HepG2 (cell line): ENCODE measurements around the gene EMILIN1. TPM values are rescaled to one million over a fixed set of nuclear protein-coding genes. Genes with fewer than 3 reads are reported as not detected.

ENCODE experiments used
- ASH2L ChIP-seq: fragments of 300-600, 200-600 bp; sonication (generic); IDR thresholded peaks from 2 replicates; pipeline ENCODE4 v1.7.0; 2017; ENCODE audit warnings: low read depth, mild to moderate bottlenecking, moderate library complexity, mixed read lengths, low read length; ENCODE audit not compliant: insufficient read length
- ATF4 ChIP-seq, 2 experiments: fragments of 450-650 bp in 1 of 2; sonication (generic) in 1 of 2; formaldehyde crosslinking; IDR thresholded peaks; 2 replicates each; pipeline versions ENCODE4 v1.5.0 to v1.8.0; 2020 to 2022; ENCODE audit warnings: mild to moderate bottlenecking in 1 of 2, missing genetic modification reagents in 1 of 2
- CBFB ChIP-seq: sonication (generic); formaldehyde crosslinking; IDR thresholded peaks from 2 replicates; pipeline ENCODE4 v1.4.0; 2020; ENCODE audit warnings: missing genetic modification reagents
- DPF2 ChIP-seq: sonication (generic); formaldehyde crosslinking; IDR thresholded peaks from 2 replicates; pipeline ENCODE4 v1.4.0; 2020; ENCODE audit warnings: mild to moderate bottlenecking, low read depth, missing genetic modification reagents, borderline replicate concordance
- GATAD2A ChIP-seq: IDR thresholded peaks from 2 replicates; pipeline ENCODE4 v1.6.1; 2016
- GTF2F1 ChIP-seq: fragments of 150-350 bp; IDR thresholded peaks from 2 replicates; pipeline ENCODE4 v1.6.1; 2014; ENCODE audit warnings: low read length
- HIVEP1 ChIP-seq: sonication (generic); formaldehyde crosslinking; IDR thresholded peaks from 2 replicates; pipeline ENCODE4 v1.4.0; 2020; ENCODE audit warnings: mild to moderate bottlenecking, missing genetic modification reagents
- HMG20A ChIP-seq: IDR thresholded peaks from 2 replicates; pipeline ENCODE4 v1.6.1; 2016; ENCODE audit warnings: borderline replicate concordance
- HOXA5 ChIP-seq: sonication (generic); formaldehyde crosslinking; IDR thresholded peaks from 2 replicates; pipeline ENCODE4 v1.4.0; 2020; ENCODE audit warnings: missing genetic modification reagents
- KDM4B ChIP-seq: sonication (generic); formaldehyde crosslinking; IDR thresholded peaks from 2 replicates; pipeline ENCODE4 v1.4.0; 2020; ENCODE audit warnings: missing genetic modification reagents
- NFYC ChIP-seq: IDR thresholded peaks from 2 replicates; pipeline ENCODE4 v1.6.1; 2016; ENCODE audit warnings: missing genetic modification reagents, missing compliant biosample characterization
- NR2C2 ChIP-seq: sonication (generic); formaldehyde crosslinking; IDR thresholded peaks from 2 replicates; pipeline ENCODE4 v1.4.0; 2020; ENCODE audit warnings: missing genetic modification reagents, mild to moderate bottlenecking, moderate library complexity, borderline replicate concordance
- NR2F6 ChIP-seq, 2 experiments: IDR thresholded peaks; 2 replicates each; pipeline ENCODE4 v1.6.1; 2016; ENCODE audit warnings: antibody characterized with exemption in 1 of 2, mild to moderate bottlenecking in 1 of 2
- PRPF4 ChIP-seq: fragments of 200-400 bp; formaldehyde crosslinking; IDR thresholded peaks from 2 replicates; pipeline ENCODE4 v1.6.1; 2016; ENCODE audit warnings: low read length, low read depth; ENCODE audit not compliant: poor library complexity, severe bottlenecking
- RCOR2 ChIP-seq: IDR thresholded peaks from 2 replicates; pipeline ENCODE4 v1.6.1; 2016; ENCODE audit warnings: missing biosample characterization, missing genetic modification reagents
- REPIN1 ChIP-seq: sonication (generic); formaldehyde crosslinking; IDR thresholded peaks from 2 replicates; pipeline ENCODE4 v1.8.0; 2022; ENCODE audit warnings: missing genetic modification reagents, low read depth, mild to moderate bottlenecking, borderline replicate concordance
- SOX6 ChIP-seq, 2 experiments: fragments of 450-650 bp in 1 of 2; sonication (generic) in 1 of 2; formaldehyde crosslinking in 1 of 2; IDR thresholded peaks; 2 replicates each; pipeline versions ENCODE4 v1.4.0 to v1.6.1; 2017 to 2020; ENCODE audit warnings: antibody characterized with exemption in 1 of 2, mild to moderate bottlenecking in 1 of 2, missing genetic modification reagents in 1 of 2
- ZNF337 ChIP-seq: sonication (generic); formaldehyde crosslinking; IDR thresholded peaks from 2 replicates; pipeline ENCODE4 v1.5.1; 2020; ENCODE audit warnings: missing genetic modification reagents, low read depth, mild to moderate bottlenecking, borderline replicate concordance
- ZNF33B ChIP-seq: sonication (generic); formaldehyde crosslinking; IDR thresholded peaks from 2 replicates; pipeline ENCODE4 v1.5.1; 2020; ENCODE audit warnings: mild to moderate bottlenecking, missing genetic modification reagents
- ZNF513 ChIP-seq: sonication (generic); formaldehyde crosslinking; conservative IDR thresholded peaks from 2 replicates; pipeline ENCODE4 v1.5.0; 2020; ENCODE audit warnings: missing genetic modification reagents
- ZNF724P ChIP-seq: sonication (generic); formaldehyde crosslinking; IDR thresholded peaks from 2 replicates; pipeline ENCODE4 v1.8.0; 2022; ENCODE audit warnings: missing genetic modification reagents, borderline replicate concordance
- ZNF841 ChIP-seq: sonication (generic); formaldehyde crosslinking; IDR thresholded peaks from 2 replicates; pipeline ENCODE4 v1.8.1; 2023; ENCODE audit warnings: missing genetic modification reagents, borderline replicate concordance
- ZSCAN31 ChIP-seq: sonication (generic); formaldehyde crosslinking; IDR thresholded peaks from 2 replicates; pipeline ENCODE4 v1.5.0; 2020; ENCODE audit warnings: low read depth, mild to moderate bottlenecking, missing genetic modification reagents
- polyA plus RNA-seq, 8 experiments: library from polyadenylated mRNA; depleted of rRNA in 3 of 8; stranded (reverse) in 7 of 8; unstranded in 1 of 8; fragments of >200 nt; fragmentation: Illumina TruSeq in 4 of 8; extraction: Trizol in 4 of 8; gene quantifications; 2 replicates each; pipeline versions ENCODE4 v1.2.1 to v1.2.3, GENCODE V29; 2011 to 2016; ENCODE audit warnings: low read depth in 4 of 8, missing spikeins in 1 of 8, mixed read lengths in 1 of 8; ENCODE audit not compliant: insufficient read depth in 1 of 8
- total RNA-seq, 5 experiments: library from RNA; depleted of rRNA; stranded (reverse); fragments of >200 nt; fragmentation: Illumina TruSeq; extraction: Trizol; gene quantifications; 2 replicates each; pipeline ENCODE4 v1.2.3, GENCODE V29; 2016; ENCODE audit warnings: low read depth in 1 of 5
- TF ChIP-seq, protein P1 (sequence below): IDR thresholded peaks from 2 replicates; pipeline ENCODE4 v1.6.1; 2012; ENCODE audit warnings: inconsistent platforms
- TF ChIP-seq, protein P2 (sequence below): sonication (generic); formaldehyde crosslinking; conservative IDR thresholded peaks from 2 replicates; pipeline ENCODE4 v1.8.0; 2022; ENCODE audit warnings: mild to moderate bottlenecking, moderate library complexity, missing genetic modification reagents

Gene EMILIN1
- total and polyA plus RNA-seq, 2 of the 13 experiments (the other 11 are each of a cell fraction or from before 2014, with no cell fraction given) = 8.1 to 9.7 TPM

DNA sequence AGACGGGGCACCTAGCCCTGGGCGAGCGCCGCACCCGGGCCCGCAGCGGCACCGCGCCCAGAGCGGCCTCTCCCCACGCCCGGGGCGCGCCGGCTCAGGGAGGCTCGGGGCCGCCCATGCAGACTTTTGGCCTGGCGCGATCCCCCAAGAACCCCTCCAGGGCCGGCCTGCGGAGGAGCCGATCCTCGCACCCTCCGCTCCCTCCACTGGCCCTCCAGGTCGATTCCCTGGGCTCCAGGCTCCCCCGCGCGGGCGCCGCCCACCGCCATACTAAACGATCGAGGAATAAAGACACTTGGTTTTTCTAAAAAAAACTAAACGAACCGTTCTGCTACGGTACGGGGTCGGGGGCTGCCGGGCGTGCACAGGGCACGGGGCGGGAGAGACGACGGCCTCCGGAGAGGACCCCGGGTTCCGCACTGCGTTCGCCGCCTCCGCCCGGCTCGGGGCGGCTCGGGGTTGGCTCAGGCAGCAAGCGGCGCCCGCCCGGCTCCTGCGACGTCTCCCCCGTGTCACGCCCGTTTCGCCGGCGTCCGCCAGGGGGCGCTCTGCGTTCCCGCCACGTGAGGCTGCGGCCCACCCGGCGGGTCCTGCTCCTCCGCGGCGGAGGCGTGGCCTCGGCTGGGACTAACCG is 7.8 kb downstream of the EMILIN1 start (continued):
- no peak for TF ChIP-seq KDM4B (CRISPR knock-in tag)
- peak; percentile 71; the same call in 1 of the 2 replicates for TF ChIP-seq RCOR2 (CRISPR knock-in tag)
- no peak for TF ChIP-seq PRPF4
- peak; percentile 56; the same call in 1 of the 2 replicates for TF ChIP-seq NR2C2 (CRISPR knock-in tag)
- TF ChIP-seq ZNF513 (CRISPR knock-in tag) = no peak
- TF ChIP-seq ZNF841 (CRISPR knock-in tag) = peak; percentile 20; the same call in 1 of the 2 replicates
- TF ChIP-seq ZNF337 (CRISPR knock-in tag) = no peak
- TF ChIP-seq, protein P1, sequence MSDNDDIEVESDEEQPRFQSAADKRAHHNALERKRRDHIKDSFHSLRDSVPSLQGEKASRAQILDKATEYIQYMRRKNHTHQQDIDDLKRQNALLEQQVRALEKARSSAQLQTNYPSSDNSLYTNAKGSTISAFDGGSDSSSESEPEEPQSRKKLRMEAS = peak; percentile 98
- no peak for TF ChIP-seq GTF2F1
- no peak for TF ChIP-seq HIVEP1
- TF ChIP-seq ATF4 (CRISPR knock-in tag; IDR thresholded peaks at IDR 0.05) = peak in 1 of 2 experiments; percentile 66; a peak in 1 of 4 replicates
- no peak for TF ChIP-seq NR2F6 (IDR thresholded peaks at IDR 0.05)
- peak; percentile 75; the same call in 1 of the 2 replicates for TF ChIP-seq NR2F6 (CRISPR knock-in tag; IDR thresholded peaks at IDR 0.05)
- peak; percentile 73 for TF ChIP-seq GATAD2A (CRISPR knock-in tag)
- 0 out of 2 replicates have a peak, but pooled peaks have one; percentile 23 for TF ChIP-seq ZNF724P (CRISPR knock-in tag)
- peak; percentile 20; the same call in 1 of the 2 replicates for TF ChIP-seq HMG20A (CRISPR knock-in tag)
- TF ChIP-seq SOX6 (IDR thresholded peaks at IDR 0.05) = no peak
- no peak for TF ChIP-seq SOX6 (CRISPR knock-in tag; IDR thresholded peaks at IDR 0.05)
- TF ChIP-seq HOXA5 = peak; percentile 95
- TF ChIP-seq, protein P2, sequence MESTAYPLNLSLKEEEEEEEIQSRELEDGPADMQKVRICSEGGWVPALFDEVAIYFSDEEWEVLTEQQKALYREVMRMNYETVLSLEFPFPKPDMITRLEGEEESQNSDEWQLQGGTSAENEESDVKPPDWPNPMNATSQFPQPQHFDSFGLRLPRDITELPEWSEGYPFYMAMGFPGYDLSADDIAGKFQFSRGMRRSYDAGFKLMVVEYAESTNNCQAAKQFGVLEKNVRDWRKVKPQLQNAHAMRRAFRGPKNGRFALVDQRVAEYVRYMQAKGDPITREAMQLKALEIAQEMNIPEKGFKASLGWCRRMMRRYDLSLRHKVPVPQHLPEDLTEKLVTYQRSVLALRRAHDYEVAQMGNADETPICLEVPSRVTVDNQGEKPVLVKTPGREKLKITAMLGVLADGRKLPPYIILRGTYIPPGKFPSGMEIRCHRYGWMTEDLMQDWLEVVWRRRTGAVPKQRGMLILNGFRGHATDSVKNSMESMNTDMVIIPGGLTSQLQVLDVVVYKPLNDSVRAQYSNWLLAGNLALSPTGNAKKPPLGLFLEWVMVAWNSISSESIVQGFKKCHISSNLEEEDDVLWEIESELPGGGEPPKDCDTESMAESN (CRISPR knock-in tag) = peak; percentile 93; the same call in 1 of the 2 replicates
- peak; percentile 92 for TF ChIP-seq REPIN1 (CRISPR knock-in tag)
- 0 out of 2 replicates have a peak, but pooled peaks have one; percentile 31 for TF ChIP-seq ZNF33B (CRISPR knock-in tag)
- peak; percentile 63 for TF ChIP-seq ASH2L
- TF ChIP-seq NFYC (CRISPR knock-in tag) = peak; percentile 59
- peak; percentile 32; the same call in 1 of the 2 replicates for TF ChIP-seq DPF2 (CRISPR knock-in tag)
- TF ChIP-seq ZSCAN31 (CRISPR knock-in tag) = 0 out of 2 replicates have a peak, but pooled peaks have one; percentile 22
- peak; percentile 93 for TF ChIP-seq CBFB
